H9 (cell line): ENCODE measurements around the gene CSMD2. TPM values are rescaled to one million over a fixed set of nuclear protein-coding genes. Genes with fewer than 3 reads are reported as not detected.

Source experiments
- DNase-seq: peaks from one replicate; pipeline ENCODE4 v3.0.0-alpha.2; 2017
- H2AFZ ChIP-seq: one replicate; pipeline ENCODE4 v1.6.1; 2013; ENCODE audit warnings: mild to moderate bottlenecking, low read length, control low read depth, moderate library complexity
- H2AK5ac ChIP-seq: 2 replicates; pipeline ENCODE4 v1.6.1; 2013; ENCODE audit warnings: low read length, control low read depth, mixed read lengths; ENCODE audit not compliant: insufficient read length
- H2BK120ac ChIP-seq: one replicate; pipeline ENCODE4 v1.6.1; 2013; ENCODE audit warnings: low read depth, mild to moderate bottlenecking, low read length, control low read depth, inconsistent platforms; ENCODE audit not compliant: poor library complexity, severe bottlenecking
- H2BK12ac ChIP-seq: 2 replicates; pipeline ENCODE4 v1.6.1; 2013; ENCODE audit warnings: low read length, control low read depth, mixed read lengths, low read depth; ENCODE audit not compliant: insufficient read length
- H2BK15ac ChIP-seq: 2 replicates; pipeline ENCODE4 v1.6.1; 2013; ENCODE audit warnings: low read depth, low read length, control low read depth
- H2BK20ac ChIP-seq: one replicate; pipeline ENCODE4 v1.6.1; 2013; ENCODE audit warnings: low read depth, mild to moderate bottlenecking, low read length, control low read depth, inconsistent platforms; ENCODE audit not compliant: poor library complexity, severe bottlenecking
- H2BK5ac ChIP-seq: 2 replicates; pipeline ENCODE4 v1.6.1; 2013; ENCODE audit warnings: low read length, control low read depth, mixed read lengths; ENCODE audit not compliant: insufficient read length
- H3K14ac ChIP-seq: 2 replicates; pipeline ENCODE4 v1.6.1; 2013; ENCODE audit warnings: low read length, control low read depth; ENCODE audit not compliant: insufficient read depth
- H3K18ac ChIP-seq: 2 replicates; pipeline ENCODE4 v1.6.1; 2013; ENCODE audit warnings: low read depth, mild to moderate bottlenecking, mixed read lengths, low read length, control low read depth; ENCODE audit not compliant: insufficient read length
- H3K23ac ChIP-seq: 2 replicates; pipeline ENCODE4 v1.6.1; 2013; ENCODE audit warnings: low read length, control low read depth, mixed read lengths, low read depth; ENCODE audit not compliant: insufficient read length
- H3K23me2 ChIP-seq: 2 replicates; pipeline ENCODE4 v1.6.1; 2013; ENCODE audit warnings: low read depth, mild to moderate bottlenecking, mixed read lengths, low read length, control low read depth; ENCODE audit not compliant: insufficient read length, poor library complexity, severe bottlenecking
- H3K27ac ChIP-seq: 2 replicates; pipeline ENCODE4 v1.5.1; 2013; ENCODE audit warnings: low read length, control low read depth, mixed read lengths, low read depth; ENCODE audit not compliant: insufficient read length
- H3K27me3 ChIP-seq: 2 replicates; pipeline ENCODE4 v1.6.1; 2013; ENCODE audit warnings: low read length, control low read depth, inconsistent platforms; ENCODE audit not compliant: insufficient read depth
- H3K4ac ChIP-seq: 2 replicates; pipeline ENCODE4 v1.6.1; 2013; ENCODE audit warnings: low read depth, mild to moderate bottlenecking, control low read depth, inconsistent platforms, low read length, moderate library complexity
- H3K4me1 ChIP-seq: 2 replicates; pipeline ENCODE4 v1.6.1; 2013; ENCODE audit warnings: low read length, control low read depth, inconsistent platforms; ENCODE audit not compliant: insufficient read depth
- H3K4me2 ChIP-seq: 2 replicates; pipeline ENCODE4 v1.6.1; 2013; ENCODE audit warnings: low read length, control low read depth, mixed read lengths; ENCODE audit not compliant: insufficient read length, insufficient read depth
- H3K56ac ChIP-seq: 2 replicates; pipeline ENCODE4 v1.6.1; 2013; ENCODE audit warnings: low read depth, mild to moderate bottlenecking, mixed read lengths, low read length, control low read depth; ENCODE audit not compliant: insufficient read length
- H3K79me1 ChIP-seq: 2 replicates; pipeline ENCODE4 v1.6.1; 2013; ENCODE audit warnings: low read depth, mild to moderate bottlenecking, moderate library complexity, low read length, control low read depth, inconsistent platforms; ENCODE audit not compliant: insufficient read depth, poor library complexity, severe bottlenecking
- H3K79me2 ChIP-seq: 2 replicates; pipeline ENCODE4 v1.6.1; 2013; ENCODE audit warnings: low read length, control low read depth, inconsistent platforms; ENCODE audit not compliant: insufficient read depth
- H3K9ac ChIP-seq: 2 replicates; pipeline ENCODE4 v1.6.1; 2013; ENCODE audit warnings: low read length, control low read depth, mixed read lengths; ENCODE audit not compliant: insufficient read length; ENCODE audit errors: extremely low read depth
- H3K9me3 ChIP-seq: one replicate; pipeline ENCODE4 v1.6.1; 2013; ENCODE audit warnings: low read depth, low read length, inconsistent platforms; ENCODE audit not compliant: control insufficient read depth
- H3T11ph ChIP-seq: one replicate; pipeline ENCODE4 v1.6.1; 2013; ENCODE audit warnings: mild to moderate bottlenecking, low read length, control low read depth, inconsistent platforms
- H4K20me1 ChIP-seq: one replicate; pipeline ENCODE4 v1.6.1; 2013; ENCODE audit not compliant: control insufficient read depth, insufficient read length, insufficient read depth
- H4K5ac ChIP-seq: 2 replicates; pipeline ENCODE4 v1.6.1; 2013; ENCODE audit warnings: low read depth, mild to moderate bottlenecking, mixed read lengths, low read length, control low read depth; ENCODE audit not compliant: insufficient read length
- H4K8ac ChIP-seq: replicated peaks from 2 replicates; pipeline ENCODE4 v1.6.1; 2013; ENCODE audit warnings: low read length, control low read depth, mixed read lengths, low read depth; ENCODE audit not compliant: insufficient read length
- H4K91ac ChIP-seq: 2 replicates; pipeline ENCODE4 v1.6.1; 2013; ENCODE audit warnings: low read depth, mild to moderate bottlenecking, moderate library complexity, mixed read lengths, low read length, control low read depth; ENCODE audit not compliant: insufficient read length
- H3K27ac Mint-ChIP-seq, 3 experiments: 2 replicates in 2 of 3; 3 replicates in 1 of 3; pipeline ENCODE4 v1.8.0; 2020 to 2021; ENCODE audit warnings: mixed read lengths in 3 of 3, mild to moderate bottlenecking in 1 of 3, moderate library complexity in 1 of 3
- H3K27me3 Mint-ChIP-seq: 2 replicates; pipeline ENCODE4 v1.8.0; 2021; ENCODE audit warnings: low read depth, mild to moderate bottlenecking, moderate library complexity, mixed read lengths
- H3K36me3 Mint-ChIP-seq, 3 experiments: 2 replicates in 2 of 3; 3 replicates in 1 of 3; pipeline ENCODE4 v1.8.0; 2020 to 2021; ENCODE audit warnings: low read depth in 3 of 3, mixed read lengths in 3 of 3; ENCODE audit not compliant: insufficient read depth in 1 of 3
- H3K4me1 Mint-ChIP-seq, 2 experiments: 2 replicates each; pipeline ENCODE4 v1.8.0; 2020; ENCODE audit warnings: mixed read lengths in 2 of 2
- H3K4me3 Mint-ChIP-seq, 2 experiments: 2 replicates in 1 of 2; 3 replicates in 1 of 2; pipeline ENCODE4 v1.8.0; 2020 to 2021; ENCODE audit warnings: mild to moderate bottlenecking in 2 of 2, mixed read lengths in 2 of 2, moderate library complexity in 1 of 2
- H3K9me3 Mint-ChIP-seq, 2 experiments: 2 replicates in 1 of 2; 3 replicates in 1 of 2; pipeline ENCODE4 v1.8.0; 2020; ENCODE audit warnings: mild to moderate bottlenecking in 2 of 2, mixed read lengths in 2 of 2, moderate library complexity in 1 of 2
- CTCF ChIP-seq: fragments of 200-600 bp; sonication (generic); conservative IDR thresholded peaks from 3 replicates; pipeline ENCODE4 v1.8.0; 2021; ENCODE audit warnings: antibody characterized with exemption, mild to moderate bottlenecking
- WGBS: extraction: QIAGEN DNeasy Blood & Tissue Kit; methylation state at CpG from one replicate; pipeline ENCODE4 v1.1.7; 2013; ENCODE audit warnings: missing lambda C conversion rate, low lambda C conversion rate, mixed read lengths; ENCODE audit not compliant: insufficient read length; ENCODE audit errors: extremely low coverage; 5-methylcytosine and 5-hydroxymethylcytosine counted together
- total RNA-seq: library from RNA; stranded (reverse); gene quantifications from 2 replicates; pipeline ENCODE4 v1.2.1, GENCODE V29; 2021

The CSMD2 gene
- total RNA-seq, 1 experiment from 2014 or later, result 6.4 TPM

- Histone ChIP-seq H3T11ph (no peak overlapping the region), H3K27me3 (no peaks in the 10 kb centered on the region), H3K4me2 (no peak overlapping the region), H3K4ac (no peak overlapping the region), H3K23me2 (no peaks in the 10 kb centered on the region), H3K56ac (no peak overlapping the region), H3K23ac (no peak overlapping the region), H4K20me1 (no peaks in the 10 kb centered on the region), H3K18ac (no peak overlapping the region), H2BK120ac (no peak overlapping the region), H3K27ac (no peak overlapping the region), H3K79me2 (no peaks in the 10 kb centered on the region), H2BK15ac (no peak overlapping the region), H2AFZ (no peak overlapping the region), H2AK5ac (no peak overlapping the region), H3K14ac (no peak overlapping the region), H3K4me1 (no peaks in the 10 kb centered on the region), H3K9me3 (no peaks in the 10 kb centered on the region), H2BK12ac (no peak overlapping the region), H4K5ac (no peak overlapping the region), H3K9ac (no peak overlapping the region), H2BK20ac (no peak overlapping the region), H4K8ac (no peak overlapping the region), H4K91ac (no peak overlapping the region), H3K79me1 (no peaks in the 10 kb centered on the region), H2BK5ac (no peak overlapping the region)
- peaks cover 26 to 30% of the 10 kb centered on the region in 2 experiments for H3K4me1 Mint-ChIP-seq
- no peak for TF ChIP-seq CTCF
- no peak overlapping the region for H3K27ac Mint-ChIP-seq
- H3K27me3 Mint-ChIP-seq, result no peaks in the 10 kb centered on the region; the same call in 1 of the 2 replicates
- peaks cover 36 to 61% (median 52%) of the 10 kb centered on the region in 3 experiments for H3K36me3 Mint-ChIP-seq
- H3K9me3 Mint-ChIP-seq, result peaks cover 28 to 50% of the 10 kb centered on the region in 2 experiments
- no peak overlapping the region for H3K4me3 Mint-ChIP-seq
- no peak for DNase-seq
- WGBS, result no CpG with 5 or more reads among the region's 2 CpGs
These were observed 99.5 kb downstream of the CSMD2 start for GRCh38 chr1:34065498-34065897.
